Activated CD8-positive, alpha-beta T cell treated with anti-CD3 and anti-CD28 coated beads, Interleukin-2, amount 10 ng/mL, durations not matched to agents 7 days and 5 days (primary cell): ENCODE results near the gene FECH. TPM values are rescaled to one million over a fixed set of nuclear protein-coding genes. Genes with fewer than 3 reads are reported as not detected.
"Not testable (repeated sequence)": the region's sequence is repeated elsewhere in the genome, so short reads cannot be mapped to it uniquely, and the experiment has no call there.

Experiments
- ATAC-seq: fragments of 150-1000 bp; cut with Tn5 transposase; one replicate; pipeline ENCODE4 v1.10.0; 2021; ENCODE audit warnings: moderate library complexity
- CTCF ChIA-PET: fragments of 350-600 bp; sonication (Branson Sonifier 250); formaldehyde crosslinking; loops from one replicate; lab custom pipeline; 2021; ENCODE audit warnings: antibody characterized with exemption; lab: Charles Lee
- POLR2A ChIA-PET: fragments of 350-600 bp; sonication (Branson Sonifier 250); formaldehyde crosslinking; loops from one replicate; lab custom pipeline; 2021; ENCODE audit warnings: antibody characterized with exemption; lab: Charles Lee
- DNase-seq: peaks from one replicate; pipeline ENCODE4 v3.0.0-alpha.2; 2020
- H3K27ac Mint-ChIP-seq: one replicate; pipeline ENCODE4 v1.8.0; 2021; ENCODE audit warnings: mild to moderate bottlenecking, mixed read lengths
- H3K27me3 Mint-ChIP-seq: one replicate; pipeline ENCODE4 v1.8.0; 2021; ENCODE audit warnings: low read depth, mixed read lengths
- H3K36me3 Mint-ChIP-seq: one replicate; pipeline ENCODE4 v1.8.0; 2021; ENCODE audit warnings: low read depth, mixed read lengths
- H3K4me1 Mint-ChIP-seq: one replicate; pipeline ENCODE4 v1.8.0; 2021; ENCODE audit warnings: low read depth, mixed read lengths
- H3K4me3 Mint-ChIP-seq: one replicate; pipeline ENCODE4 v1.8.0; 2021; ENCODE audit warnings: mild to moderate bottlenecking, mixed read lengths
- H3K9me3 Mint-ChIP-seq: one replicate; pipeline ENCODE4 v1.8.0; 2022; ENCODE audit warnings: mixed read lengths; ENCODE audit not compliant: insufficient read depth
- total RNA-seq, 2 experiments: library from RNA; stranded (reverse); gene quantifications; one replicate each; pipeline ENCODE4 v1.2.3, GENCODE V29; 2021

The FECH gene
- total RNA-seq, 2 experiments from 2014 or later, result 21.1 to 26.7 TPM

DNA sequence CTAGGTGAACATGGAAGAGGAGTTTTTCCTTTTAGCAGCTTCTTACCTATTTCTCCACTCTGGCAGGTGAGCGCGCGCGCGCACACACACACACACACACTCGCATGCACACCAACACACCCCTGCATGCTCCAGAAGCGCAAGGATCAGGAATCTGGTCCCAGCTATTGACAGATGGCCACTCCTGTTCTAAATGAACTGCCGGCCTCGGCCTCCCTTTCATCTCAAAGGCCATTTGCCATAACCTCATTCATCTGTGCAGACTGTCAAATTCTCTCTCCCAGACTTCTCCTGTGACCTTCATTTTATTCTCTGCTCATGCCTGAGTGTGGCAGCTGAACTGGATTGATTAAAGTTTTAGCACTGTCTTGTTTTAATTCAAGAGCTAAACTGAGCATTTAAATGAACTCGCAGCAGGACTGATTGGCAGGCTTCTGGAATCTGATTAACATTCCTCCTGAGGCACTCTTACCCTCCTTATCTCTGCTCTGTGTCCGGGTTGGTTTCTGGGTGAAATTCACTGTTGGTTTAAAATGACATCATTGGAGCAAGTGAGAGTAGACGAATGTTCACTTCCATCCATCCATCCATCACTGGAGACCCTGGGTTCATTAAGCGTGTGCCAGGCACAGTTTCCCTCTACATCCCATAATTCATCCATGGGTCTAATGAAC, 58.8 kb downstream of the FECH start:
- H3K9me3 Mint-ChIP-seq, result no peaks in the 10 kb centered on the region
- ChIA-PET CTCF (no interaction called here), POLR2A (no interaction called here)
- ATAC-seq (no peak), DNase-seq (no peak)
- no peaks in the 10 kb centered on the region for H3K27me3 Mint-ChIP-seq
- no peaks in the 10 kb centered on the region for H3K36me3 Mint-ChIP-seq
- no peaks in the 10 kb centered on the region for H3K4me1 Mint-ChIP-seq
- no peak overlapping the region for H3K4me3 Mint-ChIP-seq
- no peak overlapping the region for H3K27ac Mint-ChIP-seq

DNA sequence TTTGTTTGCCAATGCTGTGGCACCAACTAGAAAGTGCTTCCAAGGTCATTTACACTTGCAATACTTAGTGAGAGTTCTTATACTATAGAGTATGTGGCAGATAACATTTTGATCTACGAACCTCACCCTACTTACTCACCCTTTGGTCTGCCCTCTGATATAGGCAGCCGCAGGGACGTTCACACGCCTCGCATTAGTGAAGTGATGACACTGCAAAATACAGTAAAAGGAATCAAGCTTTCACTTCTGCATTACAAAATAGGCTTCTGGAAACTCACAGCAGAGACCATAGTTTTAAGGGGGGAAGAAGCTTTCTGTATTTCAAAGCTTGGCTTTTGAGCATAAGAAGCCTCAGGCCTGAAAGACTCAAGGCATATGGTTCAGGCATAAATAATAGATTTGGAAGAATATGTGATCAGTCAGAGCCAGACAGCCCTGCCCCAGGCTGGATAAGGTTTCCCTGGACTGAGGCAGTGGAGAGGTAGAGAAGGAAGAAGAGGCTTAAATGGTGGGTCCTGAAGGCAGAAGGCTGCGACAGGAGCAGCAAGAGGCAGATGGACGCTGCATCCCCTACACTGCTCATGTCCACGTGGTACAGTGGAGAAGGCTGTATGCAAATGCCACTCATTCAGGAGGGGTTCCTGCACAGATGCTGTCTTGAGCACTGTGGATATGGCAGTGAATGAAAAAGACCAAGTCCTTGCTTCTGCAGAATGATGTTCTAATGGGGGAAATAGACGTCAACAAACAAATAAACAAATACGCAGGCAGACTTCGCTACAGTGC, 63.1 kb downstream of the FECH start:
- H3K4me3 Mint-ChIP-seq, result no peak overlapping the region
- CTCF ChIA-PET, result no interaction called here
- ATAC-seq (no peak), DNase-seq (no peak)
- H3K27ac Mint-ChIP-seq, result no peak overlapping the region
- H3K4me1 Mint-ChIP-seq, result no peaks in the 10 kb centered on the region
- POLR2A ChIA-PET, result no interaction called here
- no peaks in the 10 kb centered on the region for H3K9me3 Mint-ChIP-seq
- H3K27me3 Mint-ChIP-seq, result peaks cover 4% of the 10 kb centered on the region
- H3K36me3 Mint-ChIP-seq, result no peaks in the 10 kb centered on the region

DNA sequence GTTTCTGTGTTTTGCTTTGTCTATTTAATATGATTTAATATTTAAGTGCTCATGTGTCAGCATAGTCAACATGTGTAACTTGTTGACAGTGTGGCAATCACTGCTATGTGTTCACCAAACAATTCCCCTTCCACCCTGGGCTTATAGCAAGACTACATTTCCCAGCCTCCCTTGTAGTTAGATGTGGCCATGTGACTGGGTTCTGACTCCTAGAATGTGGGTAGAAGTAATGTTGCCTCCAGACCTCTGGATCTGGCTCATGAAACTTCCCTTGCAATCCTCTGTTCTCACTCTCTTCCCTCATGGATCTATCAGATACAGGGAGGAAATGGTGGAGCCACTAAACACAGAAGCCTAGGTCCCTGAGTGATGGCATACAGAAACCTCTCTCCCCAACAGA, 64.2 kb downstream of the FECH start:
- ATAC-seq, H3K27me3 Mint-ChIP-seq, H3K4me1 Mint-ChIP-seq, H3K9me3 Mint-ChIP-seq, H3K36me3 Mint-ChIP-seq, POLR2A ChIA-PET, CTCF ChIA-PET, H3K27ac Mint-ChIP-seq, DNase-seq, H3K4me3 Mint-ChIP-seq: not testable (repeated sequence)

DNA sequence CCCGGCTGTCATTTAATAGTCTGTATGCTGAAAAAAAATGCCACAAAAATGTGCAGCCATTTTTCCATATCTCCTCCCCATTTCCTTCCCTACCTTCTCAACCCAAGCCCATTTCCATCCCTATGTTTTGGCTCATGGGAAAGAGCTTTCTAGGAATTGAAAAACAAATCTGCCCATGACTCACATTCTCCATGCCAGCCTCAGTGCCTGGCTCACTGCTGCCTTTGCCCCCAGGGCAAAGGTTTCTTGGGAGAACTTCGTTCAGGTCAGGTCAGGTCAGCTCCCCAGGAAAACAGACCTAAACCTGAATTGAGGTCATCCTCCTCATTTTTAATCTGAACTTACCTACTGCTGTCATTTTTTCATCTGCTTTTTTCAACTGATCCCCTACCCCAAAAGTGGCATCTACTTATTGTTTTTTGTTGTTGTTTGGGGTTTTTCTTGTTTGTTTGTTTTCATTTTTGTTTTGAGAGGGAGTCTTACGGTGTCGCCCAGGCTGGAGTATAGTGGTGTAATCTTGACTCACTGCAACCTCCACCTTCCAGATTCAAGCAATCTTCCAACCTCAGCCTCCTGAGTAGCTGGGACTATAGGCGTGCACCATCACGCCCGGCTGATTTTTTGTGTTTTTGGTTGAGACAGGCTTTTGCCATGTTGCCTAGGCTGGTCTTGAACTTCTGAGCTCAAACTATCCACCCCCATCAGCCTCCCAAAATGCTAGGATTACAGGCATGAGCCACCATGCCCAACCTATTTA, 66.7 kb downstream of the FECH start:
- Mint-ChIP-seq H3K27me3 (peaks cover 6% of the 10 kb centered on the region), H3K27ac (no peak overlapping the region), H3K4me1 (no peaks in the 10 kb centered on the region), H3K9me3 (no peaks in the 10 kb centered on the region), H3K4me3 (no peak overlapping the region), H3K36me3 (no peaks in the 10 kb centered on the region)
- ChIA-PET POLR2A (no interaction called here), CTCF (no interaction called here)
- no peak for DNase-seq
- no peak for ATAC-seq

DNA sequence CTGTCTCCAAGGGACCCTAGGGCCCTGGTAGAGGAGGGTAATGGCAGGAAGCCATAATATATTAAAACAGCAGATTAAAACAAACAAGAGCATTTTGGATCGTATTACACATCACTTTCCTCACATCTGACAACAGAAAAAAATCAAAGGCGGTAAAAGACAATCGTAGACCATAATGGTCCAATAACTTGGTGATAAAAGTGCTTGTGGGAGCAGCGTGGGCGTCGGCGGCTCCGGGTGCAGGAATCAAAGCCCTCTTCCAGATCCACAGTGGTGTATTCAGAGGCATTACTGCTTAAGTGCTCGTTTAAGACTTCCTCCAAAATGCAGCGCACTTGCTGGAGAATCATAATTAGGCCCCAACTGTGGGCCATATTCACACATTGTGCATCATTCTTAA, 68.0 kb downstream of the FECH start:
- POLR2A ChIA-PET, result interaction anchor here (0.5 kb wide), 1 partner anchor 55 kb away, joined by 5 read pairs; no protein-coding TSS in a partner anchor
- Mint-ChIP-seq H3K9me3 (no peaks in the 10 kb centered on the region), H3K36me3 (no peaks in the 10 kb centered on the region), H3K4me3 (no peak overlapping the region), H3K27me3 (peaks cover 6% of the 10 kb centered on the region), H3K27ac (no peak overlapping the region), H3K4me1 (no peaks in the 10 kb centered on the region)
- CTCF ChIA-PET, result no interaction called here
- DNase-seq (no peak), ATAC-seq (no peak)

DNA sequence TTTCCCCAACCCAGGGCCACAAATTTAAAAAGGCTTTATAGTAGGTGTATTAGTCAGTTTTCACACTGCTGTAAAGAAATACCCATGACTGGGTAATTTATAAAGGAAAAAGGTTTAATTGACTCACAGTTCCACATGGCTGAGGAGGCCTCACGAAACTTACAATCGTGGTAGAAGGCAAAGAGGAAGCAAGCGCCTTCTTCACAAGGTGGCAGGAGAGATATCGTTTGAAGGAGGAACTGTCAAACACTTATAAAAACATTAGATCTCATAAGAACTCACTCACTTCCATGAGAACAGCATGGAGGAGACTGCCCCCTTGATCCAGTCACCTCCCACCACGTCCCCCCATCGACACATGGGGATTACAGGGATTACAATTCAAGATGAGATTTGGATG, 70.4 kb downstream of the FECH start:
- peaks cover 6% of the 10 kb centered on the region for H3K27me3 Mint-ChIP-seq
- ChIA-PET CTCF (no interaction called here), POLR2A (no interaction called here)
- no peak overlapping the region for H3K27ac Mint-ChIP-seq
- ATAC-seq (no peak), DNase-seq (no peak)
- no peaks in the 10 kb centered on the region for H3K36me3 Mint-ChIP-seq
- no peaks in the 10 kb centered on the region for H3K4me1 Mint-ChIP-seq
- H3K9me3 Mint-ChIP-seq, result no peaks in the 10 kb centered on the region
- H3K4me3 Mint-ChIP-seq, result no peak overlapping the region

DNA sequence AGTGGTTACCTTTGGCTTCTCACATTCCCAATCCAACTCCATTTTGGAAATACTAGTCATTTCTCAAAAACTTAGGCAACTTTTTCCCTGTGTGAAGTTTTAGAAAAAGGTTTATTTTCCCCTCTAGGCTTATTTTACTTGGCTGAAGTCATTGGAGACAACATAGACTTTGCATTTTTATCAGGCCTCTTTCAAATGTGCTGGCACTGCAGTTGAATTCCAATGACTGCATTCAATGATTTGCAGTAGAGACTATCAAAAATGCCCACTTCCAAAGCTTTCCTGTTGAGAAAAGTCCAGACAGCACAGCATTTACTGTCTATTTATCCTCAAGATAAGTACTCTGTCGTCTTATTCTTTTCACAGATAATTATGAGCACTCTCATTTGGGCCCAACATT, 81.3 kb downstream of the FECH start:
- H3K27me3 Mint-ChIP-seq, result peaks cover 8% of the 10 kb centered on the region
- H3K4me1 Mint-ChIP-seq, result no peaks in the 10 kb centered on the region
- ChIA-PET POLR2A (no interaction called here), CTCF (no interaction called here)
- no peak overlapping the region for H3K27ac Mint-ChIP-seq
- H3K9me3 Mint-ChIP-seq, result no peaks in the 10 kb centered on the region
- H3K4me3 Mint-ChIP-seq, result no peak overlapping the region
- ATAC-seq (no peak), DNase-seq (no peak)
- H3K36me3 Mint-ChIP-seq, result no peaks in the 10 kb centered on the region

DNA sequence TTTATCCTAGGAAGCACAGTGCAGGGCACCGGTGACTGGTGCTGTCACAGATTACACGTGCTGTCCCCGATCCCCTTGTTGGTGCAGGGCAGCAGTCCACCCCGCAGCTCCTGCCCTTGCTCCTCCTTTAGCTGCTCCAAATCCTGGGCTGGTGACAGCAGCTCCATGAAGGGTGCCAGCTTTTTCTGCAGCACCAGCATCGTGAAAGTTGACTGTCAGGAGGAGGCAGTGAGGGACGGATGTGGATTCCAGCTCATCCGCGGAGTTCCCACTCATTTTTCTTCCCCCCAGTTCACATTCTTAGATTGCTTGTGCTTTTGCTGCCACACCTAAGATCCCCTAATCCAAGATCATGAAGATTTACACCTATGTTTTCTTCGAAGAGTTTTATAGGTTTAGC, 83.9 kb downstream of the FECH start:
- no peaks in the 10 kb centered on the region for H3K36me3 Mint-ChIP-seq

DNA sequence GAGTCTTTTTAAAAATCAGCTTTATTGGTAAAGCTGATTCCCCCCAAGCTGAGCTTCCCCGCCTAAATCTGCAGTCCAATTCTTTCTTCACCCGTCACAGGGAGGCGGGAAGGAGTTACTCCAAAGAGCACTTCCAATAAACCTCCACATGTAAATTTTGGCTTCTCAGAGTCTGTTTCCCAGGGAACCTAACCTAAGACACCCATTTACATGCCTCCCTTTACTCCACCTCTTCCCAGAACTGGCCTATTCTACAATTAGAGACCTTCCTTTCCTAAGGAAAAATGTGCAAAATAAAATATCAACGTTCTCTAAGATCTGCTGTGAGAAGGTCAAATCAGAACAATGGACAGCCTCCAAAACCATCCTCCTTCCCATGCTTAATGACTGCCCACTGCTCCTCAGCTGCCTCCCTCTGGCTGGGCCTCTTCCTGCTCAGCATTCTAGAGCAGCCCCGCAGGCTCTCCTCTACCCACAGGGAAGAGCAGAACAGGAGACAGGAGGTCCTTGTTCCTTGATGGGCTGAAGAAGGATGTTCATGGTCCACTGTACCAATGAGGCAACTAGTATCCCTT, 87.7 kb downstream of the FECH start:
- H3K36me3 Mint-ChIP-seq, result no peaks in the 10 kb centered on the region
- H3K9me3 Mint-ChIP-seq, result no peaks in the 10 kb centered on the region
- H3K27me3 Mint-ChIP-seq, result peaks cover under 1% of the 10 kb centered on the region
- no peak overlapping the region for H3K4me3 Mint-ChIP-seq
- ATAC-seq (no peak), DNase-seq (no peak)
- CTCF ChIA-PET, result no interaction called here
- H3K27ac Mint-ChIP-seq, result no peak overlapping the region
- POLR2A ChIA-PET, result no interaction called here
- H3K4me1 Mint-ChIP-seq, result no peaks in the 10 kb centered on the region

More for the DNA sequence above, 83.9 kb downstream of the FECH start:
- no peak overlapping the region for H3K4me3 Mint-ChIP-seq
- no peaks in the 10 kb centered on the region for H3K9me3 Mint-ChIP-seq
- no peaks in the 10 kb centered on the region for H3K4me1 Mint-ChIP-seq
- CTCF ChIA-PET, result no interaction called here
- POLR2A ChIA-PET, result no interaction called here
- ATAC-seq (no peak), DNase-seq (no peak)
- no peak overlapping the region for H3K27ac Mint-ChIP-seq
- H3K27me3 Mint-ChIP-seq, result peaks cover 5% of the 10 kb centered on the region

Other genes starting within 250 kb of the FECH start
- not detected for gene ST8SIA3, start 234.1 kb downstream of the FECH start, total RNA-seq
- not detected for gene ONECUT2, start 151.3 kb downstream of the FECH start, total RNA-seq
- gene NARS1, start 35.1 kb upstream of the FECH start, total RNA-seq, result 10 to 100 TPM; 87.1 to 89.1 TPM
- under 1 TPM in 1 of 2 experiments, not detected in 1; 0.16 TPM for gene ATP8B1, start 216.6 kb upstream of the FECH start, total RNA-seq